Measurements from ENCODE around the gene RPL31. TPM values are rescaled to one million over a fixed set of nuclear protein-coding genes. Genes with fewer than 3 reads are reported as not detected.

Gene RPL31
- total and polyA plus RNA-seq, 9 of the 15 experiments (the other 6 are each of a cell fraction or from before 2014, with no cell fraction given): 1,176 to 6,037 (median 2,997) TPM

DNA sequence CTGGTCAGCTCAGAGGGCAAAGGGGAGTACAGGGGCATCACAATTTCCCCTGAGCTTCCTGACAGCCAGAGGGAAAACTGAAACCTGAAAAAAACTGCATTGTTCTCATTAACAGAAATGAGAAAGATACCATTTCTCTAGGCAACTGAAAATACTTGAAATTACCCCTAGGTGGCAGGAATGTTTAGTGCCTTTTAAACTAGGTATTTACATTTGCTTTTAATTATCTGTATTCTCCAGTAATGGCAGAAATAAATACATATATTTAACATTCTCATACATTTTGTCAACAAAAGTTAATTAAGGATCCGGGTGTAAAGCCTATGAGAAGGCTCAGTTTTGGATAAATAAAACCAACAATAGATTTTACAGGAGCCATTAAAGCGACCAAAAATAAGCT is 34.5 kb downstream of the RPL31 start:
- intact Hi-C loops (cut with micrococcal nuclease): loop anchor here (2.0 to 10.0 kb wide), 2 partner anchors 116 to 368 kb away; no protein-coding TSS in a partner anchor
- peak in 3 of 4 experiments; percentile 11 to 29 (median 22) for DNase-seq (ENCODE audit: extremely low read depth in 1 of 4, low spot score in 3 of 4)
- Histone ChIP-seq H3K27ac (ENCODE audit: extremely low read depth, low read depth, low read length) (no peak overlapping the region), H3K9ac (ENCODE audit: insufficient read depth in 1 of 2, low read depth in 2 of 2, low read length in 2 of 2) (no peak overlapping the region), H3K79me2 (ENCODE audit: control insufficient read depth, insufficient read depth, low read length) (no peaks in the 10 kb centered on the region), H3K36me3 (ENCODE audit: control insufficient read depth, insufficient read depth, low read length) (no peaks in the 10 kb centered on the region), H3K4me2 (ENCODE audit: insufficient read depth, low read length) (no peak overlapping the region), H3K4me1 (replicated peaks in 1 of 2; ENCODE audit: control insufficient read depth in 2 of 2, insufficient read depth in 2 of 2, low read length in 2 of 2) (peaks cover 5% of the 10 kb centered on the region in 2 experiments; a peak in 2 of 5 replicates), H3K4me3 (no peak overlapping the region), H3K9me3 (replicated peaks; ENCODE audit: control insufficient read depth, insufficient read depth, low read depth, low read length) (no peaks in the 10 kb centered on the region), H3K27me3 (ENCODE audit: control insufficient read depth in 2 of 2, insufficient read depth in 2 of 2, low read length in 2 of 2) (peaks cover 9 to 44% of the 10 kb centered on the region in 2 experiments; a peak in 3 of 5 replicates), H2AFZ (ENCODE audit: low read depth, low read length) (no peak overlapping the region), H4K20me1 (replicated peaks; ENCODE audit: control insufficient read depth, insufficient read depth, low read length) (no peaks in the 10 kb centered on the region), H3K9me1 (ENCODE audit: control insufficient read depth, insufficient read depth, low read length) (no peaks in the 10 kb centered on the region)
- in situ Hi-C loops (cut with MboI): loop anchor here (10.0 kb wide), 1 partner anchor 298 kb away; no protein-coding TSS in a partner anchor
- no peak for ATAC-seq
- FAIRE-seq: peak; percentile 73
- no TSS peak for BruUV-seq (replicated peaks)
- ChIA-PET POLR2A (interaction anchor here (1.1 kb wide), 1 partner anchor 11 kb away, joined by 4 read pairs; no protein-coding TSS in a partner anchor), CTCF (ENCODE audit: low intra/inter-chr PET ratio) (interaction anchor here (0.6 to 1.8 kb wide), 4 partner anchors 51 to 597 kb away, joined by 3 to 17 read pairs (median 3); partner anchors contain the start of gene TBC1D8)
- 40% methylated on average over 2 of the region's 2 CpGs for WGBS (ENCODE audit: insufficient coverage, low coverage, missing lambda C conversion rate)
- TF ChIP-seq FOXA3 (CRISPR knock-in tag; conservative IDR thresholded peaks at IDR 0.05 in 1 of 2, IDR thresholded peaks at IDR 0.05 in 1 of 2): peak in 1 of 2 experiments; percentile 54; a peak in 2 of 4 replicates
- TF ChIP-seq, protein P1, sequence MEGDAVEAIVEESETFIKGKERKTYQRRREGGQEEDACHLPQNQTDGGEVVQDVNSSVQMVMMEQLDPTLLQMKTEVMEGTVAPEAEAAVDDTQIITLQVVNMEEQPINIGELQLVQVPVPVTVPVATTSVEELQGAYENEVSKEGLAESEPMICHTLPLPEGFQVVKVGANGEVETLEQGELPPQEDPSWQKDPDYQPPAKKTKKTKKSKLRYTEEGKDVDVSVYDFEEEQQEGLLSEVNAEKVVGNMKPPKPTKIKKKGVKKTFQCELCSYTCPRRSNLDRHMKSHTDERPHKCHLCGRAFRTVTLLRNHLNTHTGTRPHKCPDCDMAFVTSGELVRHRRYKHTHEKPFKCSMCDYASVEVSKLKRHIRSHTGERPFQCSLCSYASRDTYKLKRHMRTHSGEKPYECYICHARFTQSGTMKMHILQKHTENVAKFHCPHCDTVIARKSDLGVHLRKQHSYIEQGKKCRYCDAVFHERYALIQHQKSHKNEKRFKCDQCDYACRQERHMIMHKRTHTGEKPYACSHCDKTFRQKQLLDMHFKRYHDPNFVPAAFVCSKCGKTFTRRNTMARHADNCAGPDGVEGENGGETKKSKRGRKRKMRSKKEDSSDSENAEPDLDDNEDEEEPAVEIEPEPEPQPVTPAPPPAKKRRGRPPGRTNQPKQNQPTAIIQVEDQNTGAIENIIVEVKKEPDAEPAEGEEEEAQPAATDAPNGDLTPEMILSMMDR (IDR thresholded peaks at IDR 0.05 in 2 of 3, conservative IDR thresholded peaks at IDR 0.05 in 1 of 3; ENCODE audit: insufficient read depth in 2 of 3, low read depth in 1 of 3, low read length in 3 of 3): peak; percentile 42 to 74 (median 42); a peak in 4 of 6 replicates
- no peak for TF ChIP-seq MCM5 (IDR thresholded peaks at IDR 0.05; ENCODE audit: low read depth)
- peak; percentile 27; the same call in 1 of the 2 replicates for TF ChIP-seq REST (IDR thresholded peaks at IDR 0.05; ENCODE audit: borderline replicate concordance)
- no peak for TF ChIP-seq REST (CRISPR knock-in tag; IDR thresholded peaks at IDR 0.05; ENCODE audit: low read depth)
- TF ChIP-seq RAD21 (CRISPR knock-in tag; conservative IDR thresholded peaks at IDR 0.05 in 1 of 2, IDR thresholded peaks at IDR 0.05 in 1 of 2): peak; percentile 46 to 66; a peak in 3 of 4 replicates
- peak; percentile 28; the same call in 1 of the 2 replicates for TF ChIP-seq SMC3 (conservative IDR thresholded peaks at IDR 0.05; ENCODE audit: insufficient read depth, low read depth, low read length)
- peak; percentile 42 to 47; a peak in 1 of 4 replicates for TF ChIP-seq FOXK2 (conservative IDR thresholded peaks at IDR 0.05 in 1 of 2, IDR thresholded peaks at IDR 0.05 in 1 of 2; ENCODE audit: low read depth in 2 of 2)
- TF ChIP-seq, protein P2, sequence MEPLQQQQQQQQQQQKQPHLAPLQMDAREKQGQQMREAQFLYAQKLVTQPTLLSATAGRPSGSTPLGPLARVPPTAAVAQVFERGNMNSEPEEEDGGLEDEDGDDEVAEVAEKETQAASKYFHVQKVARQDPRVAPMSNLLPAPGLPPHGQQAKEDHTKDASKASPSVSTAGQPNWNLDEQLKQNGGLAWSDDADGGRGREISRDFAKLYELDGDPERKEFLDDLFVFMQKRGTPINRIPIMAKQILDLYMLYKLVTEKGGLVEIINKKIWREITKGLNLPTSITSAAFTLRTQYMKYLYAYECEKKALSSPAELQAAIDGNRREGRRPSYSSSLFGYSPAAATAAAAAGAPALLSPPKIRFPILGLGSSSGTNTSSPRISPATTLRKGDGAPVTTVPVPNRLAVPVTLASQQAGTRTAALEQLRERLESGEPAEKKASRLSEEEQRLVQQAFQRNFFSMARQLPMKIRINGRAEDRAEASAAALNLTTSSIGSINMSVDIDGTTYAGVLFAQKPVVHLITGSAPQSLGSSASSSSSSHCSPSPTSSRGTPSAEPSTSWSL (CRISPR knock-in tag; IDR thresholded peaks at IDR 0.05; ENCODE audit: borderline replicate concordance): no peak
